HG03196 (cell line): Measurements from ENCODE around the gene PTPN13.

Experiments
- ATAC-seq: cut with Tn5 transposase; IDR thresholded peaks from one replicate; pipeline ENCODE4 v1.9.1; 2021; ENCODE audit not compliant: unreplicated experiment

The PTPN13 gene

GRCh38 chr4:86815653-86816052 lies 221.5 kb downstream of the PTPN13 start:
- no peak for ATAC-seq

- no peak for ATAC-seq
Measured at GRCh38 chr4:86816501-86817273, 222.6 kb downstream of the PTPN13 start.

- no peak for ATAC-seq
Measured at GRCh38 chr4:86818211-86818610, 224.1 kb downstream of the PTPN13 start.

GRCh38 chr4:86818841-86819240 lies 224.7 kb downstream of the PTPN13 start:
- no peak for ATAC-seq

- ATAC-seq = no peak
Measured at GRCh38 chr4:86819561-86819960, 225.4 kb downstream of the PTPN13 start.

- ATAC-seq = no peak
Measured at GRCh38 chr4:86821151-86821550, 227.0 kb downstream of the PTPN13 start.

- no peak for ATAC-seq
Measured at GRCh38 chr4:86822136-86822535, 228.0 kb downstream of the PTPN13 start.

GRCh38 chr4:86825511-86825910 lies 231.4 kb downstream of the PTPN13 start:
- ATAC-seq = no peak

GRCh38 chr4:86831262-86832130 lies 237.4 kb downstream of the PTPN13 start:
- no peak for ATAC-seq

GRCh38 chr4:86833615-86834014 lies 239.5 kb downstream of the PTPN13 start:
- no peak for ATAC-seq

- ATAC-seq = no peak
Measured at GRCh38 chr4:86834901-86835300, 240.8 kb downstream of the PTPN13 start.

GRCh38 chr4:86835677-86836076 lies 241.6 kb downstream of the PTPN13 start:
- no peak for ATAC-seq

GRCh38 chr4:86837691-86838503 lies 243.8 kb downstream of the PTPN13 start:
- ATAC-seq = no peak

- ATAC-seq = no peak
Measured at GRCh38 chr4:86840858-86841257, 246.7 kb downstream of the PTPN13 start.

GRCh38 chr4:86841309-86841708 lies 247.2 kb downstream of the PTPN13 start:
- ATAC-seq = no peak

- no peak for ATAC-seq
Measured at GRCh38 chr4:86845593-86845992, 251.5 kb downstream of the PTPN13 start.

- ATAC-seq = no peak
Measured at GRCh38 chr4:86846921-86847320, 252.8 kb downstream of the PTPN13 start.

- ATAC-seq = no peak
Measured at GRCh38 chr4:86847571-86847970, 253.5 kb downstream of the PTPN13 start.

GRCh38 chr4:86848136-86848535 lies 254.0 kb downstream of the PTPN13 start:
- no peak for ATAC-seq

GRCh38 chr4:86848732-86849619 lies 254.9 kb downstream of the PTPN13 start, which contains the start of gene SLC10A6:
Gene SLC10A6 (minus strand): TSS chr4:86849384. CDS start chr4:86849115, 269 bp downstream.
- ATAC-seq = no peak
